Activated naive CD4-positive, alpha-beta T cell treated with anti-CD3 and anti-CD28 coated beads for 36 hours (primary cell): ENCODE data around the gene OR51B5. TPM values are rescaled to one million over a fixed set of nuclear protein-coding genes. Genes with fewer than 3 reads are reported as not detected.
"Not testable (repeated sequence)": the region's sequence is repeated elsewhere in the genome, so short reads cannot be mapped to it uniquely, and the experiment has no call there.

Experiments
- CTCF ChIA-PET: fragments of 350-600 bp; sonication (Branson Sonifier 250); formaldehyde crosslinking; loops from one replicate; lab custom pipeline; 2021; ENCODE audit warnings: antibody characterized with exemption; lab: Charles Lee
- DNase-seq: peaks from one replicate; pipeline ENCODE4 v3.0.0-alpha.2; 2020
- H3K27ac Mint-ChIP-seq: one replicate; pipeline ENCODE4 v1.8.0; 2021; ENCODE audit warnings: mild to moderate bottlenecking, mixed read lengths
- H3K27me3 Mint-ChIP-seq: one replicate; pipeline ENCODE4 v1.8.0; 2021; ENCODE audit warnings: low read depth, mixed read lengths
- H3K36me3 Mint-ChIP-seq: one replicate; pipeline ENCODE4 v1.8.0; 2021; ENCODE audit warnings: low read depth, mixed read lengths
- H3K4me1 Mint-ChIP-seq: one replicate; pipeline ENCODE4 v1.8.0; 2021; ENCODE audit warnings: low read depth, mixed read lengths
- H3K4me3 Mint-ChIP-seq: one replicate; pipeline ENCODE4 v1.8.0; 2021; ENCODE audit warnings: mild to moderate bottlenecking, moderate library complexity, mixed read lengths
- H3K9me3 Mint-ChIP-seq: one replicate; pipeline ENCODE4 v1.8.0; 2021; ENCODE audit warnings: mixed read lengths
- intact Hi-C: fragments of 100-400 bp; cut with micrococcal nuclease; formaldehyde crosslinking; loops from one replicate; pipeline ENCODE4 v1.15.1; 2023
- total RNA-seq, 2 experiments: library from RNA; stranded (reverse); gene quantifications; one replicate each; pipeline ENCODE4 v1.2.3, GENCODE V29; 2021

The OR51B5 gene
- not detected for total RNA-seq

GRCh38 chr11:5343474-5344335 is at the start of gene OR51B5:
Gene OR51B5 (minus strand): TSS chr11:5343524. CDS start chr11:5343524, 0 bp downstream.
- DNase-seq, result no peak
- Mint-ChIP-seq H3K4me1 (no peaks in the 10 kb centered on the region), H3K9me3 (no peaks in the 10 kb centered on the region), H3K27ac (no peak within 1 kb of the TSS), H3K27me3 (peaks cover 5% of the 10 kb centered on the region), H3K4me3 (no peak within 1 kb of the TSS), H3K36me3 (no peaks in the 10 kb centered on the region)
- CTCF ChIA-PET, result no interaction called here
- intact Hi-C loops, result no loop called here

- Mint-ChIP-seq H3K27me3 (no peaks in the 10 kb centered on the region), H3K36me3 (no peaks in the 10 kb centered on the region), H3K9me3 (no peaks in the 10 kb centered on the region), H3K4me3 (no peak overlapping the region), H3K4me1 (no peaks in the 10 kb centered on the region), H3K27ac (no peak overlapping the region)
- DNase-seq, result no peak
- CTCF ChIA-PET, result interaction anchor here (0.7 kb wide), 1 partner anchor 9 kb away, joined by 3 read pairs; no protein-coding TSS in a partner anchor
- intact Hi-C loops, result no loop called here
Measured at GRCh38 chr11:5390210-5390609, 46.9 kb upstream of the OR51B5 start.

- CTCF ChIA-PET, result no interaction called here
- Mint-ChIP-seq H3K27ac (no peak overlapping the region), H3K4me3 (no peak overlapping the region), H3K27me3 (no peaks in the 10 kb centered on the region), H3K9me3 (no peaks in the 10 kb centered on the region), H3K4me1 (no peaks in the 10 kb centered on the region), H3K36me3 (no peaks in the 10 kb centered on the region)
- no peak for DNase-seq
- intact Hi-C loops, result loop anchor here (5.0 kb wide), 1 partner anchor 423 kb away; the partner anchor contains the start of gene OR52N2
Measured at GRCh38 chr11:5384335-5384734, 41.0 kb upstream of the OR51B5 start.

- no peaks in the 10 kb centered on the region for H3K36me3 Mint-ChIP-seq
- H3K4me1 Mint-ChIP-seq, result no peaks in the 10 kb centered on the region
- intact Hi-C loops, result loop anchor here (5.0 kb wide), 1 partner anchor 424 kb away; the partner anchor contains the start of gene OR52N2
Measured at GRCh38 chr11:5383576-5383975, 40.3 kb upstream of the OR51B5 start, which contains the start of gene OR51M1. Gene OR51M1 (plus strand): TSS chr11:5383812. CDS start chr11:5389399, 5,587 bp downstream.

GRCh38 chr11:5380740-5381342 is 37.5 kb upstream of the OR51B5 start:
- Mint-ChIP-seq H3K9me3 (no peaks in the 10 kb centered on the region), H3K27ac (no peak overlapping the region), H3K36me3 (no peaks in the 10 kb centered on the region), H3K27me3 (no peaks in the 10 kb centered on the region), H3K4me1 (no peaks in the 10 kb centered on the region), H3K4me3 (no peak overlapping the region)
- CTCF ChIA-PET, result interaction anchor here (1.6 kb wide), 1 partner anchor 9 kb away, joined by 3 read pairs; no protein-coding TSS in a partner anchor
- intact Hi-C loops, result loop anchor here (1.0 to 5.0 kb wide), 4 partner anchors 257 to 755 kb away; partner anchors contain the start of genes OR51D1 and OR52N2
- peak; percentile 52 for DNase-seq

More at GRCh38 chr11:5383576-5383975, 40.3 kb upstream of the OR51B5 start, which contains the start of gene OR51M1:
- no peaks in the 10 kb centered on the region for H3K9me3 Mint-ChIP-seq
- CTCF ChIA-PET, result no interaction called here
- H3K27ac Mint-ChIP-seq, result no peak within 1 kb of the TSS
- DNase-seq, result no peak
- H3K4me3 Mint-ChIP-seq, result no peak within 1 kb of the TSS
- H3K27me3 Mint-ChIP-seq, result no peaks in the 10 kb centered on the region

- Mint-ChIP-seq H3K36me3 (no peaks in the 10 kb centered on the region), H3K27ac (no peak overlapping the region), H3K27me3 (peaks cover 12% of the 10 kb centered on the region), H3K4me3 (no peak overlapping the region), H3K9me3 (no peaks in the 10 kb centered on the region), H3K4me1 (no peaks in the 10 kb centered on the region)
- CTCF ChIA-PET, result no interaction called here
- intact Hi-C loops, result no loop called here
- DNase-seq, result no peak
Measured at GRCh38 chr11:5369789-5370188, 26.5 kb upstream of the OR51B5 start.

GRCh38 chr11:5368502-5369043 is 25.2 kb upstream of the OR51B5 start:
- Mint-ChIP-seq H3K9me3 (no peaks in the 10 kb centered on the region), H3K4me1 (no peaks in the 10 kb centered on the region), H3K4me3 (no peak overlapping the region), H3K27ac (no peak overlapping the region), H3K36me3 (no peaks in the 10 kb centered on the region), H3K27me3 (peaks cover 12% of the 10 kb centered on the region)
- CTCF ChIA-PET, result no interaction called here
- DNase-seq, result no peak
- intact Hi-C loops, result no loop called here

- H3K27me3 Mint-ChIP-seq, result peaks cover 5% of the 10 kb centered on the region
- intact Hi-C loops, result no loop called here
Measured at GRCh38 chr11:5367448-5368074, 24.2 kb upstream of the OR51B5 start.

GRCh38 chr11:5366856-5367255 is 23.5 kb upstream of the OR51B5 start:
- no peak for DNase-seq
- intact Hi-C loops, result no loop called here

More at GRCh38 chr11:5367448-5368074, 24.2 kb upstream of the OR51B5 start:
- H3K36me3 Mint-ChIP-seq, result no peaks in the 10 kb centered on the region
- H3K4me3 Mint-ChIP-seq, result no peak overlapping the region
- H3K9me3 Mint-ChIP-seq, result no peaks in the 10 kb centered on the region
- DNase-seq, result no peak
- CTCF ChIA-PET, result no interaction called here
- H3K4me1 Mint-ChIP-seq, result no peaks in the 10 kb centered on the region
- H3K27ac Mint-ChIP-seq, result no peak overlapping the region

GRCh38 chr11:5366365-5366764 is 23.0 kb upstream of the OR51B5 start:
- intact Hi-C loops, H3K9me3 Mint-ChIP-seq, H3K4me3 Mint-ChIP-seq, DNase-seq, H3K4me1 Mint-ChIP-seq, H3K27ac Mint-ChIP-seq, H3K36me3 Mint-ChIP-seq, CTCF ChIA-PET, H3K27me3 Mint-ChIP-seq: not testable (repeated sequence)

More at GRCh38 chr11:5366856-5367255, 23.5 kb upstream of the OR51B5 start:
- Mint-ChIP-seq H3K9me3 (no peaks in the 10 kb centered on the region), H3K27me3 (peaks cover 5% of the 10 kb centered on the region), H3K4me1 (no peaks in the 10 kb centered on the region), H3K4me3 (no peak overlapping the region), H3K36me3 (no peaks in the 10 kb centered on the region), H3K27ac (no peak overlapping the region)
- CTCF ChIA-PET, result no interaction called here

GRCh38 chr11:5364214-5364613 is 20.9 kb upstream of the OR51B5 start:
- no peaks in the 10 kb centered on the region for H3K36me3 Mint-ChIP-seq
- no peak overlapping the region for H3K4me3 Mint-ChIP-seq
- H3K4me1 Mint-ChIP-seq, result no peaks in the 10 kb centered on the region
- H3K9me3 Mint-ChIP-seq, result no peaks in the 10 kb centered on the region
- CTCF ChIA-PET, result no interaction called here
- no peak for DNase-seq
- intact Hi-C loops, result no loop called here
- H3K27me3 Mint-ChIP-seq, result peaks cover 3% of the 10 kb centered on the region
- no peak overlapping the region for H3K27ac Mint-ChIP-seq

- intact Hi-C loops, result no loop called here
- Mint-ChIP-seq H3K4me3 (no peak overlapping the region), H3K27me3 (peaks cover 3% of the 10 kb centered on the region), H3K36me3 (no peaks in the 10 kb centered on the region), H3K9me3 (no peaks in the 10 kb centered on the region), H3K4me1 (no peaks in the 10 kb centered on the region), H3K27ac (no peak overlapping the region)
- no peak for DNase-seq
- CTCF ChIA-PET, result no interaction called here
Measured at GRCh38 chr11:5363679-5364078, 20.4 kb upstream of the OR51B5 start.
